NCI-H2171 treated with DMSO at 0.1 percent for 48 hours (cell line): ENCODE data around the gene ERLIN1.
"Not testable (repeated sequence)": the region's sequence is repeated elsewhere in the genome, so short reads cannot be mapped to it uniquely, and the experiment has no call there.

Experiments
- DNase-seq: peaks from one replicate; lab custom pipeline; 2025; lab: John Stamatoyannopoulos, UW

Gene ERLIN1

DNA sequence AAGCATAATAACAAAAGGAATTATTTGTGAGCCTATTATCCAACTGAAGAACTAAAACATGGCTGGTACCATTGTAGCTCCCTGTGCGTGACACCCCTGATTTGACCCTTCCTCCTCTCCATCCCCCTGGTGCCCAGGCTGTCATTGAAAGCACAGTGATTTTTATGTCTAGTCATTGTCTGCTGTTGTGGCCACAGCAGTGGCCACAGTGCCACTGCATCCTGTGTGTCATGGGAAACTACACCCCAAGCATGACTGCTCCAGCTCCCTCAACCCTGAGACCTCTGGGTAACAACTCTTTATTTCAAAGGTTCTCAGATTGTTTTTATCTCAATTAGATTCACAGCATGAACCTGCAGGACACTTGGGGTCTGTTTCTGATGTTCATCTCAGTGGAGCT, 52.0 kb downstream of the ERLIN1 start:
- DNase-seq: no peak

- DNase-seq: no peak
These were observed 53.4 kb downstream of the ERLIN1 start for GRCh38 chr10:100132427-100132826.

DNA sequence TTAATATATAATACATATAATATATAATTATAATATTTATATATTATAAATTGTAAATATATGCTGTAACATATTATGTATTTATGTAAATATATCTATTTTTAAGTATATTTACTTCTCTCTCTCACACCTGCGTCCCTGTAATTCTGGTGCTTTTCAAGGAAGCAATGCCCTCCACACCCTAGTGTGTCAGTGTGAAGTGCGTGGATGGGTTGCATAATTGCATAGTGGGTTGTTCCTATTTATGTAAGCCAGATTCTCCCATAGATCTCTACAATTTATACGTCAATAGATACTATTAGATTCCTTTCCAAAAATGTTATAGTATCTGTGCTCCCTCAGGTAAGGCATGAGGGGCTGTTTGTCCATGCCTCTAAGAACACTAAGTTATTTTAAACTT, 54.3 kb downstream of the ERLIN1 start:
- no peak for DNase-seq

DNA sequence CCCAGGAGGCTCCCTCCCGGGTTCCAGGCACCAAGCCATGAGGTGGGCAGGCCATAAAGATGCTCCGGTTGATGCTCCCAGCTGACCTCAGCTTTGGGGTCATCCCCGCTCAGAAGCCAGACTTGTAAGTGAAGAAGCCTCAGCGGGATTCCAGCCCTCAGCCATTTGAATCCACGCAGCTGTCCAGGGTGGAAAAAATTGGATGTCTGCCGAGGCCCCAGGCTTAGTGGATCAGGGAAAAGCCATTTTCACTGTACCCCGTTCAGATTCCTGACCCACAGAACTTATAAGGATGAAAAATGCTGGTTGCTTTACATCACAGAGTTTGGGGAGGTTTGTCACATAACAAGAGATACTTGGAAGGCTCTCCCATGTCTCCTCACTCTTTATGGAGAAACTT, 55.0 kb downstream of the ERLIN1 start:
- no peak for DNase-seq

GRCh38 chr10:100129424-100129823, 56.4 kb downstream of the ERLIN1 start:
- DNase-seq: no peak

- no peak for DNase-seq
These were observed 56.9 kb downstream of the ERLIN1 start for GRCh38 chr10:100128951-100129350.

DNA sequence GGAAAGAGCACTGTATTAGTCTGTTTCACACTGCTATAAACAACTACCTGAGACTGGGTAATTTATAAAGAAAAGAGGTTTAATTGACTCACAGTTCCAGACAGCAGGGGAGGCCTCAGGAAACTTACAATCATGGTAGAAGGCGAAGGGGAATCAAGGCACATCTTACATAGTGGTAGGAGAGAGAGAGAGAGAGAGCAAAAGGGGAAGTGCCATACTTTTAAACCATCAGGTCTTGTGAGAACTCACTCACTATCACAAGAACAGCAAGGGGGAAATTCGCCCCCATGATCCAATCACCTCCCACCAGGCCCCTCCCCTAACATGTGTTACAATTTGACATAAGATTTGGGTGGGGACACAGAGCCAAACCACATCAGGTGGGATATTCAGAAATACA, 60.5 kb downstream of the ERLIN1 start:
- not testable (repeated sequence) for DNase-seq

DNA sequence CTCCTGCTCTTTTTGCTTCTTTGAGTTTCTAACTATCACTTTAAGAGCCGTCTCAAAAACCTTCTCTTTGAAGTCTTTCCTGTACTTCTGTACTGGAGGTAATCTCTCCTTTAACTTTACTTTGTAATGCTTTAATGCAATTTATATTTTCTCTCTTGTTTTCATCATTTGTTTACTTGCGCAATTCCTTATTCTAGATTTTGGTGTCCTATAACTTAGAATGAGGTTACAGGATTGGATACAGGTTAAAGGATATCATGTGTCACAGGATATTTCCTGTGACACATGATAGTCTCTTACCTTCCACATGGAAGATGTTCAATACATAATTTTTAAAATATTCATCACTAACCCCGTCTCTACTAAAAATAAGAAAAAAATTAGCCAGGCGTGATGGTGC, 61.7 kb downstream of the ERLIN1 start:
- DNase-seq: no peak

DNA sequence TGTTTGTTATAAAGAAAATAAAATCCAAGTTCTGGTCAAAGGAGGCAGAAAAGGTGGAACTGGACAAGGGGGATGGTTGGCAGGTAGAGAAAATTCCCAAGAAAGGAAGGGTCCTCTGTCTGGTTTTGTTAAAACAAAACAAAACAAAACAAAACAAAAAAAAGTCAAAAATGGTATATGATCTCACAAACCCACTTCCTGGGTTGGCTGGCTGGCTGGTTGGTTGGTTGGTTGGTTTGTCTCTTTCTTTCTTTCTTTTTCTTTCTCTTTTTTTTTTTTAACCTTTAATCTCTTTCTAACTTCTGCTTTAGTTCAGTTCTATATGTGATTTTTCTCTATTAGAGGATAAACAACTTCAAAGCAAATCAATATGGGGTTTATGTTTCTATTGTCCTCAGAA, 63.0 kb downstream of the ERLIN1 start:
- no peak for DNase-seq

DNA sequence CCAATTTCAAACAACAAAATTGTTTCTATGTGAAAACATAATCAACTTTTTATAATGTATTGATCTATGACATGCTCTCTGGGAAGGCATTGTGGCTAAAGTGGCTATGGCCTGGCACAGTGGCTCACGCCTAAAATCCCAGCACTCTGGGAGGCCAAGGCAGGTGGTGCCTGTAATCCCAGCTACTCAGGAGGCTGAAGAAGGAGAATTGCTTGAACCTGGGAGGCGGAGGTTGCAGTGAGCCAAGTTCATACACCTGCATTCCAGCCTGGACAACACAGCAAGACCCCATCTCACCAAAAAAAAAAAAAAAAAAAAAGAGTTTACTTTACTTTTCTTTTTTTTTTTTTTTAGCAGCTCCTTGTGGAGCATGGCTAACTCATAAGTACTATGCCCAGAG, 65.3 kb downstream of the ERLIN1 start:
- DNase-seq: no peak

DNA sequence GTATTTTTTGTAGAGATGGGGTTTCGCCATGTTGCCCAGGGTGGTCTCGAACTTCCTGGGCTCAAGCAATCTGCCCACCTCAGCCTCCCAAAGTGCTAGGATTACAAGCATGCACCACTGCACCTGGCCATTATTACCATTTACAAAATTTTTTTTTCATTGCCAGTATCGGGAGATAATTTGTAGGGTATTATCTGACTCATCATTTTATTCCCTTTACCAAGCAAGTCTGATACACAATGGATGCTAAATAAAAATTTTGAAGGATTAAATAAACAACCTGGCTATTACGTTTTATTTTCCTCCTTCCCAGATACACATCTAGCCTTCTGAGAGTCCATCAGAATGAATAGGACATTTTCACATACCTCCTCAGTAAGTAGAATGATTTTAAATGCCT, 66.1 kb downstream of the ERLIN1 start:
- DNase-seq: no peak

DNA sequence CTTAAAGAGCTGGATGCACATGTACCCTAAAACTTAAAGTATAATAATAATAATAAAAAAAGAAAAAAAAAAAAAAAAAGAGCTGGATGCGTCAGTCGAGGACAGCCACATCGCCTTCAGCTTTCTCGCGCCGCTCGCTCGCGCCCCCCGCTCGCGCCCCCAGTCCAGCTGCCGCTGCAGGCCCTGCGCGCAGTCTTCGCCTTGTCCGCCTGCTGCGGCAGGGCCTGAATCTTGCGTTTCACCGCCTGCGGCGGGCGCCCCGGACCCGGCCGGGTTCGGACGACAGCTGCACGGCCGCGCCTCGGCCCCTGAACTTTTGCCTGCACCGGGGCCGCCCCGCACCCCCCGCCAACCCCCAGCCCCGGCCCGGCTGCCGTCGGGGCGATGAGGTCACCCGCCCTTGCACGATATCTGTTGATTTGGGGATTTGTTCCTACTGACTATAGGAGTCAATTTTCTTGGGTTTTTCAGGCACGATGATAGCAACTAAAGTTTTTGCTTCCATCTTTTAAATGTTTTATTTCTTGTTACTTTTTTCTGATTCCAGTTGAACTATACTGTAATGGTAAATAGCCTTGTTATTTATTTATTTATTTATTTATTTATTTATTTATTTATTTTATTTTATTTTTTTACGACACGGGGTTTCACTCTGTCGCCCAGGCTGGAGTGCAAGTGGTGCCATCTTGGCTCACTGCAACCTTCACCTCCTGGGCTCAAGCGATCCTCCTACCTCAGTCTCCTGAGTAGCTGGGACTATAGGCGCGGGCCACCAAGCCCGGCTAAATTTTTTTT, 70.7 kb downstream of the ERLIN1 start:
- DNase-seq: no peak

DNA sequence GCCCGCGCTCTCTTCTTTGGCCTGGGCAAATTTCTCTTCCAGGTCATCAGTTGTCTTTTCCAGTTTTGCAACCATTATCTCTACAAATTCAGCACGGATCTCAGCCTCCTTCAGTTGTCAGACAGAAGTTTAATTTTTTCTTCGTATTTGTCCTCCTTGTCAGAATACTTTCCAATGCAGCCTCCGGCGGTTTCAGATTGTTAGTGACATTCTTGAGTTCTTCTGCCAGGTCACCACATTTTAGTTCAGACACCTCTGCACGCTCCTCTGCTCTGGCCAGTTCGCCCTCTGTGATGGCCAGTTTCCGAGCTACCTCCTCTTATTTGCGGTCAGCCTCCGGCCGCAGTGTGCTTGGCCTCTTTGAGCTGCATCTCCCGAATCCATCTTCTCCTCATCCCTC, 71.4 kb downstream of the ERLIN1 start:
- no peak for DNase-seq

GRCh38 chr10:100109670-100110069, 76.2 kb downstream of the ERLIN1 start:
- DNase-seq: no peak

DNA sequence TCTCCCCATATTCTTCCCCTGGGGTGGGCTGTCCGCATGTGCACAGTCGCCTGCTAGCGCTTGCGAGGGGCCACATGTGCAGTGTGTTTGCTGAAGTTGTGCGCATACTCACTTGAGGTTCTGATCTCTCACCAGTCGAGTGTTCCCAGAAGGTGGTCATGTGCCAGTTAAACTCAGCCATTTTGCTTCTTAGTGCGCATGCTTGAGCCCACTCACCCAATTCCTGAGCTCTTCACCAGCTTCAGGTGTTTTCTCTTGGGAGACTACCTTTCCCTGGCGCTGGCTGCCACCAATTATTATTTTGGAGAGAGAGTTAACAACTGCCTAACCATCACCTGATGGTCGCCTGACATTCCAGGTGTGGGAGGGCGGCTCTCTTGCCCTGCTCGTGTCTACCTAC, 79.0 kb downstream of the ERLIN1 start:
- DNase-seq: no peak

DNA sequence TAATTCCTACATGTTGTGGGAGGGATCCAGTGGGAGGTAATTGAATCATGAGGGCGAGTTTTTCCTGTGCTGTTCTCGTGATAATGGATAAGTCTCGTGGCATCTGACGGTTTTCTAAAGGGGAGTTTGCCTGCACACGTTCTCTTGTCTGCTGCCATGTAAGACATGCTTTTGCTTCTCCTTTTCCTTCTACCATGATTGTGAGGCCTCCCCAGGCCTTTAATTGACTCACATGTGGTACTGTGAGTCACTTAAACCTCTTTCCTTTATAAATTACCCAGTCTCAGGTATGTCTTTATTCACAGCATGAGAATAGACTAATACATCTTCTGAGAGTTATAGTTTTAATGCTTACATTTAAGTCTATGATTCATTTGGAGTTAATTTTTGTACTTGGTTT, 81.5 kb downstream of the ERLIN1 start:
- no peak for DNase-seq

GRCh38 chr10:100103581-100103980, 82.2 kb downstream of the ERLIN1 start:
- no peak for DNase-seq

DNA sequence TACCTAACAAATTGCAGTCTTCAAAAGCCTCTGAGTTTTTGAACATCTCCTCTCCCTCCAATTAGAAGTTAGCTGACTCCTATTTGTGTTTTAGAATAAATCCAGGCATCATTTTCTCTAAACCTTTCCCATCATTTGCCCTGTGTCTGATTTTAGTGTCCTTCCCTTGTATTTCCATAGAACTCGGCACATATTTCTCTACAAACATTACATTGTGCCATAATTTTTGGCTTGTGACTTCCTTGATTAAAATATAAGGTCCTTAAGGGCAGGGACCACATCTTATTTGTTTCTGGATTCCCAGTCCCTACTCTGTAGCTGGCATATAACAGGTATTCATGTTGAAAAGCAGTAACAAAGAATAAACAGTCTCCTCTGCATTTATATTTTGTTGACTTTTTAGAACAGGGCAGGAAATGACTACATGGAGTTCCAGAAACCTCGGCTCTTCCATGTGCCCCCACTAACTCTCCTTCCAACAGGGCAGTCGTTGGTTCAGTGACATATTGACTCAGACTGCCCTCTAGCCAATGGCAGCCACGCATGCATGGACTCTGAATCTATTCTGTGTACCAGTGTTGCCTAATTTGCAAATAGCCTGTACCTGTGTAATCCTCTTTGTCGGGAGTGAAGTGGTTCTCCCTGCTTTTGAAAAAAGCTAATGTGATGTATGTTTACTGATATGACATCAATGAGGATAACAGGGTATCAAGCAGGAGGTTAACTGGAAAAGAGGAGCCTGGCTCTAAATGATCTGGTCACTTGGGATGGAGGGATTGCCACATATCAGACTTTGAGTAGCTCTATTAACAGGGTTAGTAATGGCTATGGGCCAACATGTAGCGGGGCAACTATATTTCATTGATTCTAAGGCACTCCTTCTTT, 84.4 kb downstream of the ERLIN1 start:
- no peak for DNase-seq

DNA sequence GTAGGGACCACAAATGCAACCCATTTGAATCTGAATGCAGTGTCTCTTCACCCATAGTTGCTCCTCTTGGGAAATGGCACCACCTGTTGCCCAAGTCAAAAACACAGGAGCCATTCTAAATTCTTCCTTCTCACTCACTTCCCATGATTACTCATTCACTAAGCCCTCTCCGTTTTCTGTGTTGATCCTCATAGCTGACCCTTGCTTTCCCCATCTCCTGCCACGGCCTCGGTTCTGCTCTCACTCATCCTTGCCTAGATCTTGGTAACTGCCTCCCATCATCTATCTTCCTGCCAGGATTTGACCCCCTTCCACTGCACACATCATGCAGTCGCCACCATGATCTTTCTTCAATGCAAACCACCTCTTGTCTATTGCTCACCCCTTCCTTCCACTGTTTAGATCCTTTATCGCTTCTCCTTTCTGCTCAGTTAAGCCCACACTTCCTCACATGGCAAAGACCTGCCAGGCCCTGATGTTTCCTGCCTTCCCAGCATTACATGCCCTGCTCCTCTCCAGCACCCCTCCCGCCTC, 85.1 kb downstream of the ERLIN1 start:
- DNase-seq: no peak
